Stimulated activated CD4-positive, alpha-beta T cell treated with anti-CD3 and anti-CD28 coated beads, Interleukin-12 subunit alpha, Interleukin-12 subunit beta, amount 100 ng/mL, for 24 hours (primary cell): ENCODE results near the gene STXBP6.

ENCODE experiments used
- DNase-seq, 2 experiments: peaks; one replicate each; pipeline ENCODE4 v3.0.0-alpha.2; 2020; ENCODE audit warnings: low read depth in 2 of 2

The STXBP6 gene

GRCh38 chr14:25049568-25050268 is at the start of gene STXBP6:
STXBP6 (minus strand) TSS chr14:25050147; CDS start chr14:24974818, 75,329 bp downstream.
- no peak for DNase-seq

- DNase-seq: no peak
Measured at GRCh38 chr14:25097120-25097519, 47.2 kb upstream of the STXBP6 start.

GRCh38 chr14:25095736-25096437 is 45.9 kb upstream of the STXBP6 start:
- DNase-seq: no peak

- DNase-seq: no peak
Measured at GRCh38 chr14:25094171-25094907, 44.4 kb upstream of the STXBP6 start.

GRCh38 chr14:25092258-25092740 is 42.4 kb upstream of the STXBP6 start:
- DNase-seq: no peak

- DNase-seq: no peak
Measured at GRCh38 chr14:25090716-25091454, 40.9 kb upstream of the STXBP6 start.

- no peak for DNase-seq
Measured at GRCh38 chr14:25090256-25090655, 40.3 kb upstream of the STXBP6 start.

- no peak for DNase-seq
Measured at GRCh38 chr14:25089496-25089895, 39.5 kb upstream of the STXBP6 start.

- DNase-seq: no peak
Measured at GRCh38 chr14:25086821-25087396, 37.0 kb upstream of the STXBP6 start.

- no peak for DNase-seq
Measured at GRCh38 chr14:25086081-25086480, 36.1 kb upstream of the STXBP6 start.

GRCh38 chr14:25080682-25081081 is 30.7 kb upstream of the STXBP6 start:
- DNase-seq: no peak

- DNase-seq: no peak
Measured at GRCh38 chr14:25079311-25079710, 29.4 kb upstream of the STXBP6 start.

GRCh38 chr14:25074099-25074685 is 24.2 kb upstream of the STXBP6 start:
- no peak for DNase-seq

- no peak for DNase-seq
Measured at GRCh38 chr14:25069879-25070278, 19.9 kb upstream of the STXBP6 start.

GRCh38 chr14:25067600-25067999 is 17.7 kb upstream of the STXBP6 start:
- DNase-seq: no peak

- DNase-seq: no peak
Measured at GRCh38 chr14:25062022-25062321, 12.0 kb upstream of the STXBP6 start.

- DNase-seq: no peak
Measured at GRCh38 chr14:25056688-25057078, 6.7 kb upstream of the STXBP6 start.

GRCh38 chr14:25055992-25056687 is 6.2 kb upstream of the STXBP6 start:
- no peak for DNase-seq

GRCh38 chr14:25055005-25055404 is 5.1 kb upstream of the STXBP6 start:
- DNase-seq: no peak

GRCh38 chr14:25053585-25053984 is 3.6 kb upstream of the STXBP6 start:
- DNase-seq: no peak

- DNase-seq: no peak
Measured at GRCh38 chr14:25052921-25053320, 3.0 kb upstream of the STXBP6 start.
